ENCODE measurements around the gene ZFYVE9. TPM values are rescaled to one million over a fixed set of nuclear protein-coding genes. Genes with fewer than 3 reads are reported as not detected.

The ZFYVE9 gene
- total and polyA plus RNA-seq, 5 donors from 2014 or later: 0.26 to 1.6 (median 0.84) TPM

DNA sequence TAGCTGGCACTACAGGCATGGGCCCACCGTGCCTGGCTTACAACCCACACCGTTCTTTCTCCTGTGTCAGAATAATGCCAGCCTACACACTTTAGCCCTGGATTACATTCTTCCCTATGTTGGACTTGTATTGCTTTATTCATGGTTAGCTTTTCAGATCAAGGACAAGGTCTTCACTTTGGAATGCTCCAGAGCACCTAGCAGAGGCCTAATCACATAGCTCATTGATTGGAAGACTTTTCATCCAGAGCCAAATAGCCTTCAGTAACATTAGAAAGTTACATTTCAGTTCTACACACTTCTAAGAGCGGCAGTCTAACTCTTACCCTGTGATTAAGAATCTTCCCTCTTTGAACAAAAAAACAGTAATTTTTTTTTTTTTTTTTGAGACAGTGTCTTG, 29.4 kb upstream of the ZFYVE9 start:
- no peaks in the 10 kb centered on the region for H3K36me3 ChIP-seq (ENCODE audit: control insufficient read depth, insufficient read depth, low read length)
- peaks cover 2% of the 10 kb centered on the region for H3K27me3 ChIP-seq (ENCODE audit: control insufficient read depth, insufficient read depth, low read length)
- no peak overlapping the region for H3K27ac ChIP-seq (ENCODE audit: insufficient read depth, low read length, poor library complexity, severe bottlenecking)
- H3K4me1 Mint-ChIP-seq: no peaks in the 10 kb centered on the region
- ATAC-seq (ENCODE audit: low read depth in 2 of 2) (no peak), DNase-seq (no peak)
- no peaks in the 10 kb centered on the region for H3K9me3 ChIP-seq (ENCODE audit: control insufficient read depth in 2 of 2, low read length in 2 of 2)
- H3K4me3 ChIP-seq (ENCODE audit: low read depth, low read length): no peak overlapping the region
- H3K4me1 ChIP-seq (ENCODE audit: control insufficient read depth, insufficient read depth, low read length, poor library complexity, severe bottlenecking): no peaks in the 10 kb centered on the region
- no peak overlapping the region for H3K27ac Mint-ChIP-seq
- no peak overlapping the region for H3K4me3 Mint-ChIP-seq
- H3K27me3 Mint-ChIP-seq: no peaks in the 10 kb centered on the region
- no peaks in the 10 kb centered on the region for H3K9me3 Mint-ChIP-seq
- H3K36me3 Mint-ChIP-seq: no peaks in the 10 kb centered on the region

DNA sequence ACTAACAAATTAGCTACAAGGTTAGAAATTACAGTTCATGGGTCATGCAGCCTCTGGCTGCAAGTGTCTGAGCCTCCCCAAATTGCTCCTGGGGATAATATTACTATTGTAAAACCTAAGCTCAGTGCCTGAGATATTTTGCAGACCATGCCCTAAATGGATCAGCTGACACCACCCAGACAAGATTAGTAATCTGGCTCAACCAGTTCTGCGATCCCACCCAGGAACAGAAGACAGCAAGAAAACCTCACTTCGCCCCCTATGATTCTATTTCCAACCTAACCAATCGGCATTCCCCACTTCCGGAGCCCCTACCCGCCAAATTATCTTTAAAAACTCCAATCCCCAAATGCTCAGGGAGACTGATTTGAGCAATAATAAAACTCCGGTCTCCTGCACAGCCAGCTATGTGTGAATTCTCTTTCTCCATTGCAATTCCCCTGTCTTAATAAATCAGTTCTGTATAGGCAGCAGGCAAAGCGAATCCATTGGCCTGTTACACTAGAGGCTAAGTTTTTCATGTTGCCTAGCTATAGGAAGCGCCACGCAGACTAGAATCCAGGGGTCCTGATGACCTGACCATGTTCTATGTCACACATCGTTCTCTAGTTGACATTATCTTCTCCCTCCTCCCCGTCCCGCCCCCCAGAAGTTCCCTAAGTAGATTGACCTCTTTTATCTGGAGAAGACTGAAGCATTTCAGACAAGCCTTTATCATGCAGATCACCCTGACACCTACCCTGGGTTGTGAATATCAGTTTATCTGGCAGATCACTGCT, 22.4 kb upstream of the ZFYVE9 start:
- Histone ChIP-seq H3K4me3 (ENCODE audit: low read depth, low read length) (no peak overlapping the region), H3K9me3 (ENCODE audit: control insufficient read depth in 2 of 2, low read length in 2 of 2) (no peaks in the 10 kb centered on the region), H3K27me3 (ENCODE audit: control insufficient read depth, insufficient read depth, low read length) (no peaks in the 10 kb centered on the region), H3K36me3 (ENCODE audit: control insufficient read depth, insufficient read depth, low read length) (no peaks in the 10 kb centered on the region), H3K27ac (ENCODE audit: insufficient read depth, low read length, poor library complexity, severe bottlenecking) (no peak overlapping the region), H3K4me1 (ENCODE audit: control insufficient read depth, insufficient read depth, low read length, poor library complexity, severe bottlenecking) (no peaks in the 10 kb centered on the region)
- Mint-ChIP-seq H3K27me3 (peaks cover 16% of the 10 kb centered on the region), H3K36me3 (no peaks in the 10 kb centered on the region), H3K4me1 (no peaks in the 10 kb centered on the region), H3K27ac (peak overlapping the region in 1 of 3 donors; percentile 38), H3K9me3 (peaks cover 0 to 2% (median 0%) of the 10 kb centered on the region in 7 donors), H3K4me3 (no peak overlapping the region)
- no peak for ATAC-seq (ENCODE audit: low read depth in 2 of 2)
- DNase-seq: no peak

DNA sequence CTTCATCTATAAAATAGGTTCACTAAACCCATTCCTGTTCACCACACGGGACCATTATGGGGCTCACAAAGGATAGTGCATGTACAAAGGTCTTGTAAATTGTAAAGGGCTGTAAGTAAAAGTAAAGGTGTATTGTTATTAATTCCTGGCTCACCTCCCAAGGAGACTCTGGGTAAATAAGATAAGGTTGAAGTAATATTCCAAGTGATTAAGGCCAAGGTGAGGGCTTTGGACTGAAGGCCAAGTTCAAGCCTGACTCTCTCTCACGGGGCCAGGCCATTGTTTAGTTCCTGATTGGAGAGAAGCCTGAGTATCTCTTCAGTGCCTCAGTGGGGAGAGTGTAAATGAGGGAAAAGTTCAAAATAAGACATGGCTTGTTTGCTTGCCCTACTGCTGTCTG, 19.5 kb upstream of the ZFYVE9 start:
- H3K27ac ChIP-seq (ENCODE audit: insufficient read depth, low read length, poor library complexity, severe bottlenecking): no peak overlapping the region
- no peaks in the 10 kb centered on the region for H3K9me3 ChIP-seq (ENCODE audit: control insufficient read depth in 2 of 2, low read length in 2 of 2)
- Mint-ChIP-seq H3K4me3 (no peak overlapping the region), H3K27ac (no peak overlapping the region), H3K36me3 (no peaks in the 10 kb centered on the region), H3K9me3 (peaks cover 0 to 2% (median 0%) of the 10 kb centered on the region in 7 donors), H3K27me3 (peaks cover 34% of the 10 kb centered on the region), H3K4me1 (no peaks in the 10 kb centered on the region)
- DNase-seq (no peak), ATAC-seq (ENCODE audit: low read depth in 2 of 2) (no peak)
- peaks cover 10% of the 10 kb centered on the region for H3K27me3 ChIP-seq (ENCODE audit: control insufficient read depth, insufficient read depth, low read length)
- no peaks in the 10 kb centered on the region for H3K4me1 ChIP-seq (ENCODE audit: control insufficient read depth, insufficient read depth, low read length, poor library complexity, severe bottlenecking)
- H3K4me3 ChIP-seq (ENCODE audit: low read depth, low read length): no peak overlapping the region
- H3K36me3 ChIP-seq (ENCODE audit: control insufficient read depth, insufficient read depth, low read length): no peaks in the 10 kb centered on the region

DNA sequence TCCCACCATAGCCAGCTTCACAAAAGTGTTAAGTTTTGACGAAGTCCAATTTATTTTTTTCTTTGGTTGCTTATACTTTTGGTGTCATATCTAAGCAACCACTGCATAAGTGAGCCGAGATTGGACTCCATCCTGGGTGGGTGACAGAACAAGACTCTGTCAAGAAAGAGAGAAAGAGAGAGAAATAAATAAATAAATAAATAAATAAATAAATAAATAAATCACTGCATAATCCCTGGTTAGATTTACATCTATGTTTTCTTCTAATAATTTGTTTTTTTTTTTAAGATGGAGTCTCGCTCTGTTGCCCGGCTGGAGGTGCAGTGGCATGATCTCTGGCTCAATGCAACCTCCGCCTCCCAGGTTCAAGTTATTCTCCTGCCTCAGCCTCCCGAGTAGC, 18.3 kb upstream of the ZFYVE9 start:
- Mint-ChIP-seq H3K9me3 (peaks cover 0 to 1% (median 0%) of the 10 kb centered on the region in 7 donors), H3K4me3 (no peak overlapping the region), H3K27ac (no peak overlapping the region), H3K27me3 (peaks cover 37% of the 10 kb centered on the region), H3K36me3 (no peaks in the 10 kb centered on the region), H3K4me1 (no peaks in the 10 kb centered on the region)
- Histone ChIP-seq H3K4me1 (ENCODE audit: control insufficient read depth, insufficient read depth, low read length, poor library complexity, severe bottlenecking) (no peaks in the 10 kb centered on the region), H3K27me3 (ENCODE audit: control insufficient read depth, insufficient read depth, low read length) (peaks cover 13% of the 10 kb centered on the region), H3K9me3 (ENCODE audit: control insufficient read depth in 2 of 2, low read length in 2 of 2) (no peaks in the 10 kb centered on the region), H3K4me3 (ENCODE audit: low read depth, low read length) (no peak overlapping the region), H3K27ac (ENCODE audit: insufficient read depth, low read length, poor library complexity, severe bottlenecking) (no peak overlapping the region), H3K36me3 (ENCODE audit: control insufficient read depth, insufficient read depth, low read length) (no peaks in the 10 kb centered on the region)
- DNase-seq (no peak), ATAC-seq (ENCODE audit: low read depth in 2 of 2) (no peak)

DNA sequence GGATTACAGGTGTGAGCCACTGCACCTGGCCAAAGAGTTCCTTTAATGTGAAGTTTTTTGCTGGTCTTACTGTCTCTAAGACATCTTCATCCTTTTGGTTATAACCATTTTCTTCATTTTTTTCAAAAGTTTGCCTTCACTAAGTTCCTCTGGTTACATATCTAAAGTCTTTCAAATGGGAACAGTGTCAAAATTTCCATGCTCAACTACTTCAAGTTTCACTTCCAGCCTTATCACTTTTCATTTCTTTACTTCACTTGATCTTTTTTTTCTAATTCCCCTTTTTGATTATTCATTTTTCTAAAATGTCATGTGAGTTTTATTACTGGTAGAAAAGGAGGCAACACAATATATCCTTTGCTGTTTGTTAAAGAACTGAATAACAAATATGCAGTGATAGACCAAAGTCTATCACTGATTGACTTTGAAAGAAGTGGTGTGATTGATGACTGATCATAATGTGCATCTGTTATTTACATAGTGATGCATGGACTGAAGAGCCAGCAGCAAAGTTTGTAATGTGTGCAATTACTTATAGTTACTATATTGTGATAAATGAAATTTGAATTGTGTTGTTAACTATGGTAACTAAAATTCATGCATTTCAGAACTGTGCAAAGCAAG, 16.0 kb upstream of the ZFYVE9 start:
- Mint-ChIP-seq H3K9me3 (peaks cover 0 to 1% (median 0%) of the 10 kb centered on the region in 7 donors), H3K4me3 (no peak overlapping the region), H3K4me1 (no peaks in the 10 kb centered on the region), H3K27ac (no peak overlapping the region), H3K36me3 (no peaks in the 10 kb centered on the region), H3K27me3 (peaks cover 37% of the 10 kb centered on the region)
- no peaks in the 10 kb centered on the region for H3K9me3 ChIP-seq (ENCODE audit: control insufficient read depth in 2 of 2, low read length in 2 of 2)
- no peak overlapping the region for H3K4me3 ChIP-seq (ENCODE audit: low read depth, low read length)
- H3K36me3 ChIP-seq (ENCODE audit: control insufficient read depth, insufficient read depth, low read length): no peaks in the 10 kb centered on the region
- no peaks in the 10 kb centered on the region for H3K4me1 ChIP-seq (ENCODE audit: control insufficient read depth, insufficient read depth, low read length, poor library complexity, severe bottlenecking)
- H3K27me3 ChIP-seq (ENCODE audit: control insufficient read depth, insufficient read depth, low read length): peaks cover 15% of the 10 kb centered on the region
- H3K27ac ChIP-seq (ENCODE audit: insufficient read depth, low read length, poor library complexity, severe bottlenecking): no peak overlapping the region
- no peak for ATAC-seq (ENCODE audit: low read depth in 2 of 2)
- DNase-seq: no peak

DNA sequence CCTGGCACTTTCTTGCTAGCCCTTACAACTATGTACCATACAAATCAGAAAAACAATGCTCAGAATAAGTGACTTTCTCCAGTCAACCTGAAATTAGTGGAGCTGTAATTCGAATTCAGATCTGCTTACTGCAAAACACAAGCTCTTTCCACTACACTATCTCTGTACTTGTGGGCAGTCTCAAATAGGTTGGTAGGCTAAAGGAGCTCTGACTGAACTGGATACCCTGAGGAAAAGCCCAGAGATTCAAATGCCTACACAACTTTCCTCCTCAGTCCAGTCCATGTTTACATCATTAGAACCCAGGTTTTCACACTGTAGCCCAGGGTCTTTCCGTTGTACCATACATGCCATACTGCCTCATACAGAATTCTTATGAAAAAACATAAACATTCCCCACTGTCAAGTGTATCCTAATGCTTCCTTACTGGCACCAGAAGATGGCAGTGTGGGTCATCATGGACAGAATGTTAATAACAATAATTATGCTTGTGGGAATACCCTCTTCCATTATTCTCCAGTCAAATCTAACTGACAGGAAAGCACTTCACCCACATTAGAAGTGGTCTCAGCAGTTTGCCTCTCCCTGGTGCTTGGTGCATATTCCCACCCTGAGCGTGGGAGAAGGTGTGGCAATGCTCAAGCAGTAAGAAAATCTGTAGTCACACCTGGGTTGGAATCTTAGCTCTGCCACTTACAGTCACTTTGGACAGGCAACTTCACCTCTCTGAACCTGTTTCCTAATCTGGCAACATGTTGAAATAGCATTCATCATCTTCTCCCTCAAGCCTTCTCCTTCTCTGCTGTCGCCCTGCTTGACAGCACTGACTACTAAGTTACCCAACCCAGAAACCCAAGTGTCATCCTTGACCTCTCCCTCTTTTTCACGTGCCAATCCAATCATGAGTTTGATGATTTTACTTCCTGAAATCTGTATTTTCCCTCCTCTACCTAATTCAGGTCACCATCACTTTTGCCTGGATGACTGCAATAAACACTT, 14.4 kb upstream of the ZFYVE9 start:
- no peak overlapping the region for H3K4me3 ChIP-seq (ENCODE audit: low read depth, low read length)
- H3K36me3 ChIP-seq (ENCODE audit: control insufficient read depth, insufficient read depth, low read length): no peaks in the 10 kb centered on the region
- H3K4me1 ChIP-seq (ENCODE audit: control insufficient read depth, insufficient read depth, low read length, poor library complexity, severe bottlenecking): no peaks in the 10 kb centered on the region
- H3K9me3 ChIP-seq (ENCODE audit: control insufficient read depth in 2 of 2, low read length in 2 of 2): no peaks in the 10 kb centered on the region
- peak in 1 of 3 donors; percentile 20 for DNase-seq
- Mint-ChIP-seq H3K4me1 (no peaks in the 10 kb centered on the region), H3K27me3 (peaks cover 28% of the 10 kb centered on the region), H3K4me3 (no peak overlapping the region), H3K36me3 (no peaks in the 10 kb centered on the region), H3K27ac (peak overlapping the region in 1 of 3 donors; percentile 32), H3K9me3 (peaks cover 0 to 1% (median 0%) of the 10 kb centered on the region in 7 donors)
- peaks cover 15% of the 10 kb centered on the region for H3K27me3 ChIP-seq (ENCODE audit: control insufficient read depth, insufficient read depth, low read length)
- no peak overlapping the region for H3K27ac ChIP-seq (ENCODE audit: insufficient read depth, low read length, poor library complexity, severe bottlenecking)
- ATAC-seq (ENCODE audit: low read depth in 2 of 2): no peak

- H3K27ac Mint-ChIP-seq: peak overlapping the region in 2 of 3 donors; percentile 1 to 92
- peak overlapping the region; percentile 2 to 85 (median 64) for H3K4me3 Mint-ChIP-seq
- H3K4me1 ChIP-seq (ENCODE audit: control insufficient read depth, insufficient read depth, low read length, poor library complexity, severe bottlenecking): peaks cover 21% of the 10 kb centered on the region
- H3K36me3 ChIP-seq (ENCODE audit: control insufficient read depth, insufficient read depth, low read length): no peaks in the 10 kb centered on the region
- peak overlapping the region; percentile 13 for H3K4me3 ChIP-seq (ENCODE audit: low read depth, low read length)
- peaks cover 8 to 34% (median 25%) of the 10 kb centered on the region in 4 donors for H3K4me1 Mint-ChIP-seq
- ATAC-seq (ENCODE audit: low read depth in 2 of 2) (peak; percentile 48 to 56), DNase-seq (peak in 1 of 3 donors; percentile 46)
- peaks cover 33% of the 10 kb centered on the region for H3K27me3 ChIP-seq (ENCODE audit: control insufficient read depth, insufficient read depth, low read length)
- H3K36me3 Mint-ChIP-seq: no peaks in the 10 kb centered on the region
- H3K9me3 Mint-ChIP-seq: peaks cover 0 to 2% (median 0%) of the 10 kb centered on the region in 7 donors
- H3K27me3 Mint-ChIP-seq: peaks cover 54% of the 10 kb centered on the region
- no peak overlapping the region for H3K27ac ChIP-seq (ENCODE audit: insufficient read depth, low read length, poor library complexity, severe bottlenecking)
- H3K9me3 ChIP-seq (ENCODE audit: control insufficient read depth in 2 of 2, low read length in 2 of 2): no peaks in the 10 kb centered on the region
Measured at GRCh38 chr1:52139817-52140540, 1.9 kb upstream of the ZFYVE9 start.
